AG04450 (cell line): ENCODE data around the gene KCND2. TPM values are rescaled to one million over a fixed set of nuclear protein-coding genes. Genes with fewer than 3 reads are reported as not detected.

Experiments used
- CTCF ChIA-PET: fragments of 300-600, 350-600 bp; formaldehyde crosslinking; extraction: SDS; loops from one replicate; lab custom pipeline; 2022; ENCODE audit warnings: antibody characterized with exemption, inconsistent platforms; lab: Charles Lee
- POLR2A ChIA-PET: fragments of 350-600 bp; formaldehyde crosslinking; extraction: SDS; loops from one replicate; lab custom pipeline; 2021; ENCODE audit warnings: antibody characterized with exemption, inconsistent platforms; lab: Yijun Ruan, JAX
- DNase-seq: peaks from one replicate; pipeline ENCODE4 v3.0.0-alpha.2; 2011; ENCODE audit warnings: low read depth, low spot score
- H3K27ac ChIP-seq: one replicate; pipeline ENCODE4 v1.5.1; 2012; ENCODE audit warnings: low read depth, low read length, control low read depth
- H3K27me3 ChIP-seq: one replicate; pipeline ENCODE4 v1.6.0; 2012; ENCODE audit warnings: low read length; ENCODE audit not compliant: control insufficient read depth, insufficient read depth
- H3K4me3 ChIP-seq: 2 replicates; pipeline ENCODE4 v1.5.1; 2011; ENCODE audit warnings: mild to moderate bottlenecking, low read depth, low read length, control low read depth
- H3K9me3 ChIP-seq: 2 replicates; pipeline ENCODE4 v1.5.1; 2012; ENCODE audit warnings: low read length; ENCODE audit not compliant: control insufficient read depth, insufficient read depth
- CTCF ChIP-seq: IDR thresholded peaks from 2 replicates; pipeline ENCODE4 v1.5.1; 2011; ENCODE audit warnings: low read depth, low read length, control low read depth, inconsistent platforms
- polyA plus RNA-seq: library from polyadenylated mRNA; depleted of rRNA; stranded (reverse); fragments of >200 nt; gene quantifications from 2 replicates; pipeline ENCODE4 v1.2.3, GENCODE V29; 2011

KCND2 gene
- polyA plus RNA-seq, 1 experiment: 0.12 TPM

- H3K27ac ChIP-seq: no peak overlapping the region
- TF ChIP-seq CTCF: no peak
- ChIA-PET CTCF (interaction anchor here (0.6 to 1.2 kb wide), 3 partner anchors 11 to 648 kb away, joined by 3 to 5 read pairs (median 3); no protein-coding TSS in a partner anchor), POLR2A (interaction anchor here (0.6 to 1.5 kb wide), 2 partner anchors 11 to 13 kb away, joined by 4 to 10 read pairs; no protein-coding TSS in a partner anchor)
- no peak for DNase-seq
- H3K27me3 ChIP-seq: no peaks in the 10 kb centered on the region
- no peak overlapping the region for H3K4me3 ChIP-seq
- H3K9me3 ChIP-seq: no peaks in the 10 kb centered on the region
These were observed 309.9 kb downstream of the KCND2 start for GRCh38 chr7:120582916-120583315.

GRCh38 chr7:120583899-120584586 is 311.1 kb downstream of the KCND2 start:
- DNase-seq: peak; percentile 57
- H3K9me3 ChIP-seq: no peaks in the 10 kb centered on the region
- no peak overlapping the region for H3K4me3 ChIP-seq
- ChIA-PET POLR2A (interaction anchor here (0.6 kb wide), 1 partner anchor 12 kb away, joined by 10 read pairs; no protein-coding TSS in a partner anchor), CTCF (interaction anchor here (1.0 to 1.2 kb wide), 3 partner anchors 10 to 142 kb away, joined by 3 to 4 read pairs (median 3); no protein-coding TSS in a partner anchor)
- no peaks in the 10 kb centered on the region for H3K27me3 ChIP-seq
- H3K27ac ChIP-seq: no peak overlapping the region
- no peak for TF ChIP-seq CTCF

- no peak for TF ChIP-seq CTCF
- H3K4me3 ChIP-seq: no peak overlapping the region
- ChIA-PET CTCF (no interaction called here), POLR2A (no interaction called here)
- DNase-seq: no peak
- no peak overlapping the region for H3K27ac ChIP-seq
- H3K27me3 ChIP-seq: no peaks in the 10 kb centered on the region
- no peaks in the 10 kb centered on the region for H3K9me3 ChIP-seq
These were observed 313.6 kb downstream of the KCND2 start for GRCh38 chr7:120586571-120586970.

GRCh38 chr7:120587243-120587642 is 314.3 kb downstream of the KCND2 start:
- CTCF ChIA-PET: no interaction called here

More at GRCh38 chr7:120587243-120587642, 314.3 kb downstream of the KCND2 start:
- H3K4me3 ChIP-seq: no peak overlapping the region
- no peak for DNase-seq
- no peaks in the 10 kb centered on the region for H3K9me3 ChIP-seq
- TF ChIP-seq CTCF: no peak
- H3K27ac ChIP-seq: no peak overlapping the region
- H3K27me3 ChIP-seq: no peaks in the 10 kb centered on the region
- POLR2A ChIA-PET: no interaction called here
